SK-N-SH treated with all-trans-retinoic acid at 6 μM for 48 hours (cell line): Measurements from ENCODE around the gene SOX13.

Experiments used
- BACH2 ChIP-seq: fragments of 250-450 bp; sonication (Bioruptor Pico); IDR thresholded peaks from 2 replicates; pipeline ENCODE4 v1.9.0; 2021; ENCODE audit warnings: mild to moderate bottlenecking, borderline replicate concordance
- CREB5 ChIP-seq: fragments of 250-450 bp; sonication (Bioruptor Pico); IDR thresholded peaks from 2 replicates; pipeline ENCODE4 v1.5.1; 2020; ENCODE audit warnings: low read depth, mild to moderate bottlenecking, moderate library complexity
- SNAI2 ChIP-seq: fragments of 250-450 bp; sonication (Bioruptor Pico); IDR thresholded peaks from 2 replicates; pipeline ENCODE4 v1.5.0; 2020; ENCODE audit warnings: mild to moderate bottlenecking, moderate library complexity
- ZFP3 ChIP-seq: fragments of 250-450 bp; sonication (Bioruptor Pico); IDR thresholded peaks from 2 replicates; pipeline ENCODE4 v1.5.0; 2020; ENCODE audit warnings: mild to moderate bottlenecking, moderate library complexity
- ZFP30 ChIP-seq: fragments of 450-650 bp; formaldehyde crosslinking; IDR thresholded peaks from 2 replicates; pipeline ENCODE4 v1.5.0; 2022; ENCODE audit warnings: mild to moderate bottlenecking, moderate library complexity
- TF ChIP-seq, protein P1 (sequence below): fragments of 250-450 bp; sonication (Bioruptor Pico); IDR thresholded peaks from 2 replicates; pipeline ENCODE4 v1.8.0; 2020; ENCODE audit warnings: mild to moderate bottlenecking, moderate library complexity, borderline replicate concordance

DNA sequence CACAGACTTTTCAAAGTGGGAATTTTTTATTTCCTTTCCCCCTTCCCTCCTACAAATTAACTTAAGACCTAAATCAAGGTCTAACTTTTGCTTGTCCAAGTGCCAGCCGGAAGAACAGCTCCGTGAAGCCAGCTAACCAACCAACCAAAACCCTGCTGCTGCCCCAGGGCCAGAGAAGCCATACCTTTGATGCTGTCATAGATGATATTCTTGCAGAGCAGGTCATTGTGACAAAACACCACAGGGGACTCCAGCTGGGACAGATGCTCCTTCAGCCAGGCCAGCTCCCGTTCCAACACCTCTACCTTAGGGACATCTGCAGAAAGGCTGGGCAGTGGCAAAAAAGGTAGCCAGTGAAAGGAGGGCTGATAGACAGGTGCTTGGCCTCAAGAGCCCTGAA is 68.2 kb downstream of the SOX13 start:
- TF ChIP-seq BACH2 (CRISPR knock-in tag) (no peak), ZFP3 (CRISPR knock-in tag) (no peak), CREB5 (CRISPR knock-in tag) (no peak), ZFP30 (CRISPR knock-in tag) (no peak), SNAI2 (CRISPR knock-in tag) (no peak)
- TF ChIP-seq, protein P1, sequence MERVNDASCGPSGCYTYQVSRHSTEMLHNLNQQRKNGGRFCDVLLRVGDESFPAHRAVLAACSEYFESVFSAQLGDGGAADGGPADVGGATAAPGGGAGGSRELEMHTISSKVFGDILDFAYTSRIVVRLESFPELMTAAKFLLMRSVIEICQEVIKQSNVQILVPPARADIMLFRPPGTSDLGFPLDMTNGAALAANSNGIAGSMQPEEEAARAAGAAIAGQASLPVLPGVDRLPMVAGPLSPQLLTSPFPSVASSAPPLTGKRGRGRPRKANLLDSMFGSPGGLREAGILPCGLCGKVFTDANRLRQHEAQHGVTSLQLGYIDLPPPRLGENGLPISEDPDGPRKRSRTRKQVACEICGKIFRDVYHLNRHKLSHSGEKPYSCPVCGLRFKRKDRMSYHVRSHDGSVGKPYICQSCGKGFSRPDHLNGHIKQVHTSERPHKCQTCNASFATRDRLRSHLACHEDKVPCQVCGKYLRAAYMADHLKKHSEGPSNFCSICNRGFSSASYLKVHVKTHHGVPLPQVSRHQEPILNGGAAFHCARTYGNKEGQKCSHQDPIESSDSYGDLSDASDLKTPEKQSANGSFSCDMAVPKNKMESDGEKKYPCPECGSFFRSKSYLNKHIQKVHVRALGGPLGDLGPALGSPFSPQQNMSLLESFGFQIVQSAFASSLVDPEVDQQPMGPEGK = no peak
